Loucy (cell line): ENCODE results near the gene FAM53B.

Experiments used
- H2AFZ ChIP-seq: fragments of 200-600 bp; sonication (generic); 2 replicates; pipeline ENCODE4 v1.6.0; 2016; ENCODE audit warnings: antibody characterized with exemption, mild to moderate bottlenecking, low read length, moderate library complexity
- H3F3A ChIP-seq: fragments of 200-600 bp; 2 replicates; pipeline ENCODE4 v1.6.0; 2016; ENCODE audit warnings: antibody characterized with exemption, low read depth, mild to moderate bottlenecking
- H3K27me3 ChIP-seq: fragments of 200-600 bp; sonication (generic); 2 replicates; pipeline ENCODE4 v1.6.1; 2014; ENCODE audit warnings: low read length, mild to moderate bottlenecking; ENCODE audit not compliant: insufficient read depth, poor library complexity, severe bottlenecking
- H3K36me3 ChIP-seq: fragments of 200-600 bp; sonication (generic); 2 replicates; pipeline ENCODE4 v1.6.1; 2016; ENCODE audit warnings: low read length; ENCODE audit not compliant: insufficient read depth
- H3K4me1 ChIP-seq: fragments of 200-600 bp; sonication (generic); 2 replicates; pipeline ENCODE4 v1.5.1; 2014; ENCODE audit warnings: low read length, mild to moderate bottlenecking; ENCODE audit not compliant: insufficient read depth, poor library complexity, severe bottlenecking
- H3K4me2 ChIP-seq: fragments of 200-600 bp; sonication (generic); 2 replicates; pipeline ENCODE4 v1.6.0; 2014; ENCODE audit warnings: antibody characterized with exemption, low read length, low read depth, mild to moderate bottlenecking; ENCODE audit not compliant: poor library complexity, severe bottlenecking
- H3K4me3 ChIP-seq: fragments of 200-600 bp; sonication (generic); 2 replicates; pipeline ENCODE4 v1.5.1; 2014; ENCODE audit warnings: low read length, mild to moderate bottlenecking, mixed read lengths; ENCODE audit not compliant: poor library complexity, severe bottlenecking
- H3K79me2 ChIP-seq: fragments of 200-600 bp; sonication (generic); 2 replicates; pipeline ENCODE4 v1.6.1; 2014; ENCODE audit warnings: low read length; ENCODE audit not compliant: insufficient read depth
- H3K9ac ChIP-seq: fragments of 200-600 bp; sonication (generic); 2 replicates; pipeline ENCODE4 v1.6.0; 2014; ENCODE audit warnings: mild to moderate bottlenecking, low read depth, low read length, moderate library complexity; ENCODE audit not compliant: poor library complexity, severe bottlenecking
- H3K9me2 ChIP-seq: fragments of 200-600 bp; sonication (generic); replicated peaks from 2 replicates; pipeline ENCODE4 v1.6.1; 2016; ENCODE audit warnings: low read depth, low read length, mixed read lengths
- H3K9me3 ChIP-seq: fragments of 200-600 bp; sonication (generic); 2 replicates; pipeline ENCODE4 v1.6.1; 2014; ENCODE audit warnings: mild to moderate bottlenecking, antibody characterized with exemption, low read length, low read depth; ENCODE audit not compliant: insufficient read depth
- H4K20me1 ChIP-seq: fragments of 200-600 bp; sonication (generic); 2 replicates; pipeline ENCODE4 v1.6.0; 2014; ENCODE audit warnings: antibody characterized with exemption, low read length, mild to moderate bottlenecking; ENCODE audit not compliant: insufficient read depth, poor library complexity, severe bottlenecking
- EZH2phosphoT487 ChIP-seq: fragments of 200-600 bp; IDR thresholded peaks from 2 replicates; pipeline ENCODE4 v1.6.1; 2018; ENCODE audit warnings: antibody characterized with exemption, mild to moderate bottlenecking, moderate library complexity, borderline replicate concordance
- TF ChIP-seq, protein P1 (sequence below): fragments of 200-600 bp; sonication (generic); conservative IDR thresholded peaks from 2 replicates; pipeline ENCODE4 v1.5.1; 2014; ENCODE audit warnings: mild to moderate bottlenecking, antibody characterized with exemption, low read length

Gene FAM53B

DNA sequence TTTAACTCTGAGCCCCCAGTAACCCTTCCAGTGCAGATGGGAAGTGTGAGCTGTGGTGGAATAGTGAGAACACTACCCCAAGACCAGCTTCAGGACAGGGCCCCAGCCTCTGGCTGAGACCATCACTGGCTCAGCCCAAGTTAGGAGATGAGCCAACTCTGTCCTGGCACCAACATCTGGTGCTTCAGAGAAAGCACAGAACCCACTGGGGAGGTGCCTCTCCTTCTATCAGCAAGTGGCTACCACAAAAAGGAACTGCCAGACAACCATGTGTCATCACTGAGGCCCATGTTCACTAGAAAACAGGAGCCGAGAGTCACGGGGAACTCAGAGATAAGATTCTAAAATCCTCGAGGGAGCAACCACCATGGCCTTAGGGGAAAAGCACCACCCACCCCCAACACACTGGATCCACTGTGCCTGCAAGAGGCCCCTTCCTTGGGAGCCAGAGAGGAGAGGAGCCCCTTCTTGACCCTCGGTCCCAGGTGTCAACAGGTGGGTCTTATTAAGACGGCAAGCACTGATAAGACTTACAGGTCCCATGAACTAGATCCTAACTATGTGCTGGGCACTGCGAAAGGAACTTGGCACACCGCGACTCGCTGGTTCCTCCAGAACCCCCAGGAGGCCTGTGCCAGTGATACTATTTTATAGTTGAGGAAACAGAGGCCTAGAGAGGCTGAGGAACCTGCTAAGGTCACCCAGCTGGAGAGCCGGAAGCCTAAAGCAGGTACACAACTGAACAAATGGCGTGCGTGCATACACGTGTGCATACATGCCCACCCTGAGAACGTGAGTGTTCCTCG, 102.7 kb downstream of the FAM53B start:
- Histone ChIP-seq H3K4me3 (no peak overlapping the region), H4K20me1 (peaks cover 4% of the 10 kb centered on the region), H3K36me3 (peaks cover 11% of the 10 kb centered on the region; the same call in 1 of the 2 replicates), H3K9me2 (no peaks in the 10 kb centered on the region), H3K4me2 (no peak overlapping the region), H3K79me2 (peaks cover 69% of the 10 kb centered on the region; the same call in 1 of the 2 replicates), H3F3A (no peaks in the 10 kb centered on the region), H3K4me1 (peaks cover 3% of the 10 kb centered on the region), H3K9ac (no peak overlapping the region), H2AFZ (no peak overlapping the region), H3K9me3 (no peaks in the 10 kb centered on the region), H3K27me3 (no peaks in the 10 kb centered on the region)
- TF ChIP-seq, protein P1, sequence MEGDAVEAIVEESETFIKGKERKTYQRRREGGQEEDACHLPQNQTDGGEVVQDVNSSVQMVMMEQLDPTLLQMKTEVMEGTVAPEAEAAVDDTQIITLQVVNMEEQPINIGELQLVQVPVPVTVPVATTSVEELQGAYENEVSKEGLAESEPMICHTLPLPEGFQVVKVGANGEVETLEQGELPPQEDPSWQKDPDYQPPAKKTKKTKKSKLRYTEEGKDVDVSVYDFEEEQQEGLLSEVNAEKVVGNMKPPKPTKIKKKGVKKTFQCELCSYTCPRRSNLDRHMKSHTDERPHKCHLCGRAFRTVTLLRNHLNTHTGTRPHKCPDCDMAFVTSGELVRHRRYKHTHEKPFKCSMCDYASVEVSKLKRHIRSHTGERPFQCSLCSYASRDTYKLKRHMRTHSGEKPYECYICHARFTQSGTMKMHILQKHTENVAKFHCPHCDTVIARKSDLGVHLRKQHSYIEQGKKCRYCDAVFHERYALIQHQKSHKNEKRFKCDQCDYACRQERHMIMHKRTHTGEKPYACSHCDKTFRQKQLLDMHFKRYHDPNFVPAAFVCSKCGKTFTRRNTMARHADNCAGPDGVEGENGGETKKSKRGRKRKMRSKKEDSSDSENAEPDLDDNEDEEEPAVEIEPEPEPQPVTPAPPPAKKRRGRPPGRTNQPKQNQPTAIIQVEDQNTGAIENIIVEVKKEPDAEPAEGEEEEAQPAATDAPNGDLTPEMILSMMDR: no peak
- TF ChIP-seq EZH2phosphoT487: no peak

DNA sequence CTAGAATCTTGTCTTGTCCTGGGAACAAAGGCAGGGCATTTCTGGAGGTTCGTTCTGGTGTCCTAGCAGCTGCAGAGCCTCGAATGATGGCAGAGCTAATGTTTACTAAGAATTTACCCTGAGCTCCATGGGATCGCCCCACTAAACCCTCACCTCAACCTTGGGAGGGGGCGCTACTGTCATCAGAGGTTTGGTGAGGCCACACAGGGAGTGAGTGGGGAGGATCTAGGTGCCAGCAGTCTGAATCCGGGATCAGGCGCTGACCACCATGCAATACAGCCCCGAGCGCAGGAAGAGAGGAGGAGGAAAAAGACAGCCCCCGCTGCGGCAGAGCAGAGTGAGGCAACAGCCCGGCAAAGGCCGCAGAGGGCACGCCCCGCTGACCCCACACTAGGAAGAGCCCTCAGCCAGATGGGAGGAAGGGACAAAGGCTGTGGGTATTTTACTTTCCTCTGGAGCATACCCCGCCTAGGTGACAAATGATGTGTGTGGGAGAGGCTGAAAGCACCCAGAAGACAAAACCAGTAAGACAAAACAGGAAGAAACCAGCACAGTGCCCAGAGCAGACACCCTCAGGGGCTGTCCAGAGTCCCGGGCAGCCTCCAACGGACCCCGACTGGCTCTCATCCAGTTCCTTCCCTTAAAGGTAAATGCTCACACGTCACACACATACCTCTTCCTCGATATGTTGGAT, 103.5 kb downstream of the FAM53B start:
- H3K4me2 ChIP-seq: no peak overlapping the region

DNA sequence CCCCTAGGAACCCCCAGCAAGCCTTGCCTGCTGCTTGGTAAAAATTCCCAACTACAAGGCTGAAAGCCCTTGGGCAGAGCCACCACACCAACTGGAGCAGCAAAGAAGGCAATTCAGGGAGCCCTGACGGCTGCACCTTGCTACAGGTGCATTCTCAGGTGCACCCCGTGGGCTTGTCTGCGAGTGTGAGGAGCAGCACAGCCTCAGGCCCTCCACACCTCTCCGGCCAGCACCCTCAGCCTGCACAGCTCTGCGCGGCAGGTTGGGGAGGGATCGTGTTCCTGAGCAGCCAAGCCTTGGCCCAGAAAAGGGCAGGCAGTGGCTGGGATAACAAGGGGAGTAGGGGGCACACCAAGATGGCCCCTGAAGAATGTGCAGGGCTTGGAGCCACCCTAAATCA, 104.1 kb downstream of the FAM53B start:
- H3K9me3 ChIP-seq: no peaks in the 10 kb centered on the region
- TF ChIP-seq, protein P1: no peak
- no peak for TF ChIP-seq EZH2phosphoT487
- no peaks in the 10 kb centered on the region for H3K27me3 ChIP-seq
- no peak overlapping the region for H3K4me2 ChIP-seq
- peaks cover 55% of the 10 kb centered on the region; the same call in 1 of the 2 replicates for H3K79me2 ChIP-seq
- H2AFZ ChIP-seq: no peak overlapping the region
- H3K36me3 ChIP-seq: peaks cover 11% of the 10 kb centered on the region; the same call in 1 of the 2 replicates
- peaks cover 3% of the 10 kb centered on the region for H3K4me1 ChIP-seq
- H3K9ac ChIP-seq: no peak overlapping the region
- peaks cover 4% of the 10 kb centered on the region for H4K20me1 ChIP-seq
- H3F3A ChIP-seq: no peaks in the 10 kb centered on the region
- no peak overlapping the region for H3K4me3 ChIP-seq
- H3K9me2 ChIP-seq: no peaks in the 10 kb centered on the region

More for the DNA sequence above, 103.5 kb downstream of the FAM53B start:
- Histone ChIP-seq H3K79me2 (peaks cover 61% of the 10 kb centered on the region; the same call in 1 of the 2 replicates), H3K9me2 (no peaks in the 10 kb centered on the region), H3K36me3 (peaks cover 11% of the 10 kb centered on the region; the same call in 1 of the 2 replicates), H3F3A (no peaks in the 10 kb centered on the region), H4K20me1 (peaks cover 4% of the 10 kb centered on the region), H3K4me3 (no peak overlapping the region), H2AFZ (no peak overlapping the region), H3K4me1 (peaks cover 3% of the 10 kb centered on the region), H3K9me3 (no peaks in the 10 kb centered on the region), H3K9ac (no peak overlapping the region), H3K27me3 (no peaks in the 10 kb centered on the region)
- no peak for TF ChIP-seq EZH2phosphoT487
- TF ChIP-seq, protein P1: no peak
